Measurements from ENCODE around the gene COX6B2. TPM values are rescaled to one million over a fixed set of nuclear protein-coding genes. Genes with fewer than 3 reads are reported as not detected.

COX6B2 gene
- total and polyA plus RNA-seq, 7 donors = 0.04 TPM; not detected in 6

- peaks cover 5% of the 10 kb centered on the region for H3K4me1 ChIP-seq
- 12 to 18% (median 14%) methylated on average over 10 to 13 of the region's 13 CpGs for WGBS, 3 donors
- TF ChIP-seq, protein P1, sequence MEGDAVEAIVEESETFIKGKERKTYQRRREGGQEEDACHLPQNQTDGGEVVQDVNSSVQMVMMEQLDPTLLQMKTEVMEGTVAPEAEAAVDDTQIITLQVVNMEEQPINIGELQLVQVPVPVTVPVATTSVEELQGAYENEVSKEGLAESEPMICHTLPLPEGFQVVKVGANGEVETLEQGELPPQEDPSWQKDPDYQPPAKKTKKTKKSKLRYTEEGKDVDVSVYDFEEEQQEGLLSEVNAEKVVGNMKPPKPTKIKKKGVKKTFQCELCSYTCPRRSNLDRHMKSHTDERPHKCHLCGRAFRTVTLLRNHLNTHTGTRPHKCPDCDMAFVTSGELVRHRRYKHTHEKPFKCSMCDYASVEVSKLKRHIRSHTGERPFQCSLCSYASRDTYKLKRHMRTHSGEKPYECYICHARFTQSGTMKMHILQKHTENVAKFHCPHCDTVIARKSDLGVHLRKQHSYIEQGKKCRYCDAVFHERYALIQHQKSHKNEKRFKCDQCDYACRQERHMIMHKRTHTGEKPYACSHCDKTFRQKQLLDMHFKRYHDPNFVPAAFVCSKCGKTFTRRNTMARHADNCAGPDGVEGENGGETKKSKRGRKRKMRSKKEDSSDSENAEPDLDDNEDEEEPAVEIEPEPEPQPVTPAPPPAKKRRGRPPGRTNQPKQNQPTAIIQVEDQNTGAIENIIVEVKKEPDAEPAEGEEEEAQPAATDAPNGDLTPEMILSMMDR (IDR thresholded peaks at IDR 0.05) = no peak
- intact Hi-C loops (cut with DNase I) = no loop called here
- no peak overlapping the region for H3K27ac ChIP-seq
- DNase-seq (no peak), ATAC-seq (no peak)
- no peaks in the 10 kb centered on the region for H3K9me3 ChIP-seq
- H3K4me3 ChIP-seq = no peak overlapping the region
- no peaks in the 10 kb centered on the region for H3K36me3 ChIP-seq (ENCODE audit: insufficient read depth in 1 of 2, low read depth in 1 of 2)
- peaks cover 0 to 64% (median 26%) of the 10 kb centered on the region in 3 donors for H3K27me3 ChIP-seq (ENCODE audit: insufficient read depth in 3 of 3, low read length in 2 of 3)
Measured at GRCh38 chr19:55355213-55355821, 798 bp upstream of the COX6B2 start.

- 1 to 2% (median 1%) methylated on average over 49 to 72 of the region's 72 CpGs for WGBS, 3 donors
- H3K4me1 ChIP-seq = peaks cover 5% of the 10 kb centered on the region
- intact Hi-C loops (cut with DNase I) = no loop called here
- no peaks in the 10 kb centered on the region for H3K9me3 ChIP-seq
- H3K4me3 ChIP-seq = peak overlapping the region; percentile 60
- ATAC-seq = peak; percentile 76 to 84 (median 81)
- H3K36me3 ChIP-seq (ENCODE audit: insufficient read depth in 1 of 2, low read depth in 1 of 2) = no peaks in the 10 kb centered on the region
- DNase-seq = peak in 1 of 2 donors; percentile 60
- H3K27ac ChIP-seq = no peak overlapping the region
- peaks cover 0 to 64% (median 26%) of the 10 kb centered on the region in 3 donors for H3K27me3 ChIP-seq (ENCODE audit: insufficient read depth in 3 of 3, low read length in 2 of 3)
- TF ChIP-seq, protein P1 (IDR thresholded peaks at IDR 0.05) = no peak
Measured at GRCh38 chr19:55353803-55354697, 469 bp downstream of the COX6B2 start.

GRCh38 chr19:55353356-55353802, 1.1 kb downstream of the COX6B2 start:
- TF ChIP-seq, protein P1 (IDR thresholded peaks at IDR 0.05) = no peak
- WGBS, 3 donors = 2 to 5% (median 4%) methylated on average over 24 of the region's 24 CpGs
- no peak for ATAC-seq

GRCh38 chr19:55352549-55353145, 1.9 kb downstream of the COX6B2 start:
- peaks cover 5% of the 10 kb centered on the region for H3K4me1 ChIP-seq
- no peak overlapping the region for H3K27ac ChIP-seq
- no peaks in the 10 kb centered on the region for H3K9me3 ChIP-seq
- H3K36me3 ChIP-seq (ENCODE audit: insufficient read depth in 1 of 2, low read depth in 1 of 2) = no peaks in the 10 kb centered on the region
- H3K4me3 ChIP-seq = no peak overlapping the region
- ATAC-seq (no peak), DNase-seq (no peak)
- TF ChIP-seq, protein P1 (IDR thresholded peaks at IDR 0.05) = no peak
- WGBS, 3 donors = 44 to 55% (median 48%) methylated on average over 25 of the region's 25 CpGs
- intact Hi-C loops (cut with DNase I) = no loop called here
- peaks cover 0 to 60% (median 23%) of the 10 kb centered on the region in 3 donors for H3K27me3 ChIP-seq (ENCODE audit: insufficient read depth in 3 of 3, low read length in 2 of 3)

More at GRCh38 chr19:55353356-55353802, 1.1 kb downstream of the COX6B2 start:
- peaks cover 5% of the 10 kb centered on the region for H3K4me1 ChIP-seq
- DNase-seq = no peak
- no peak overlapping the region for H3K27ac ChIP-seq
- intact Hi-C loops (cut with DNase I) = no loop called here
- H3K36me3 ChIP-seq (ENCODE audit: insufficient read depth in 1 of 2, low read depth in 1 of 2) = no peaks in the 10 kb centered on the region
- no peaks in the 10 kb centered on the region for H3K9me3 ChIP-seq
- peaks cover 0 to 64% (median 26%) of the 10 kb centered on the region in 3 donors for H3K27me3 ChIP-seq (ENCODE audit: insufficient read depth in 3 of 3, low read length in 2 of 3)
- peak overlapping the region; percentile 60 for H3K4me3 ChIP-seq
